ENCODE results near the gene POLD1. TPM values are rescaled to one million over a fixed set of nuclear protein-coding genes. Genes with fewer than 3 reads are reported as not detected.

Gene POLD1
- total RNA-seq, 4 donors from 2014 or later = 14.0 to 18.8 (median 17.6) TPM

DNA sequence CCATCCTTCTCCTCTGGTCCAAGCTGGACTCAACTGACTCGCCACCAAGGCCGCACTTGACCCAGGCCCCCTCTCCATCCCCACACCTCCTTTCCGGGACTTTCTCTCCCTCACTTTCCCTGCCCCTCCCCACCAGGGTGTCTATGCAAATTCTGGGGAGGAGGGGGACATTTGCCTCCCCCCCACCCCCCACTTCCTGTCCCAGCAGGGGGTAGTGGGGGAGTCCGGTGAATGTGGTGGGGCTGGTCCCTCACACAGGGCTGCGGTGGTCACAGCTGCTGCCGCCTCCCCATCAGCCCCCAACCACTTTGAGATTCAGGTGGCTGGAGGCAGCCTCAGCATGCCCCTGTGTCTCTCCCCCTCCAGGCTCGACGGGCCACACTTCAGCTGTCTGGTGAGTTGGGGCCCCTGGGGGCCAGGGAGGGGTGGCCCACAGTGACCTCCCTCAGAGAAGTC lies 35.5 kb downstream of the POLD1 start:
- H3K4me3 ChIP-seq = no peak overlapping the region
- TF ChIP-seq POLR2A (IDR thresholded peaks at IDR 0.05) = no peak
- TF ChIP-seq, protein P1, sequence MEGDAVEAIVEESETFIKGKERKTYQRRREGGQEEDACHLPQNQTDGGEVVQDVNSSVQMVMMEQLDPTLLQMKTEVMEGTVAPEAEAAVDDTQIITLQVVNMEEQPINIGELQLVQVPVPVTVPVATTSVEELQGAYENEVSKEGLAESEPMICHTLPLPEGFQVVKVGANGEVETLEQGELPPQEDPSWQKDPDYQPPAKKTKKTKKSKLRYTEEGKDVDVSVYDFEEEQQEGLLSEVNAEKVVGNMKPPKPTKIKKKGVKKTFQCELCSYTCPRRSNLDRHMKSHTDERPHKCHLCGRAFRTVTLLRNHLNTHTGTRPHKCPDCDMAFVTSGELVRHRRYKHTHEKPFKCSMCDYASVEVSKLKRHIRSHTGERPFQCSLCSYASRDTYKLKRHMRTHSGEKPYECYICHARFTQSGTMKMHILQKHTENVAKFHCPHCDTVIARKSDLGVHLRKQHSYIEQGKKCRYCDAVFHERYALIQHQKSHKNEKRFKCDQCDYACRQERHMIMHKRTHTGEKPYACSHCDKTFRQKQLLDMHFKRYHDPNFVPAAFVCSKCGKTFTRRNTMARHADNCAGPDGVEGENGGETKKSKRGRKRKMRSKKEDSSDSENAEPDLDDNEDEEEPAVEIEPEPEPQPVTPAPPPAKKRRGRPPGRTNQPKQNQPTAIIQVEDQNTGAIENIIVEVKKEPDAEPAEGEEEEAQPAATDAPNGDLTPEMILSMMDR (IDR thresholded peaks at IDR 0.05) = no peak
- 21 to 22% methylated on average over 6 to 8 of the region's 8 CpGs for WGBS, 2 donors
- DNase-seq = no peak
- peaks cover 0 to 80% (median 12%) of the 10 kb centered on the region in 4 donors for H3K27me3 ChIP-seq
- H3K4me1 ChIP-seq = peaks cover 0 to 17% (median 0%) of the 10 kb centered on the region in 3 donors
- no peak overlapping the region for H3K27ac ChIP-seq
- H3K36me3 ChIP-seq = no peaks in the 10 kb centered on the region
- no peaks in the 10 kb centered on the region for H3K9me3 ChIP-seq
- intact Hi-C loops (cut with DNase I) = no loop called here

DNA sequence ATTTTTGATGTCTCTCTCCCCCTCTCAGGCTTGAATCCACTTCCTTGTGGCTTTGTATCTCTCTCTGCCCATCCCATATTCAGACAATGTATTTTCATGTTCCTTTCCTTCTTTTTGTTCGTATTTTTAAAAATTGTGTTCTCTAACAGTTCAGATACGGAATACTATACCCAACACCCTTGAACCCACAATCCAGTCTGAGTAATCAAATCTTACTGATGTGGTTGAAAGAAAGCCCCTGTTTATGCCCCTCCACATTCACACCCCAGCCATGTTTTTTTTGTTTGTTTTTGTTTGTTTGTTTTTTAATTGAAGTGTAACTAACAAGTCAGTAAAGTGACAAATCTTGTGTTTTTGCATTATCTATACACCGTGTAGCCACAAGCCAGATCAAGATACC lies 36.0 kb downstream of the POLD1 start:
- Histone ChIP-seq H3K36me3 (no peaks in the 10 kb centered on the region), H3K9me3 (no peaks in the 10 kb centered on the region), H3K4me3 (no peak overlapping the region), H3K4me1 (peaks cover 0 to 12% (median 0%) of the 10 kb centered on the region in 3 donors), H3K27ac (no peak overlapping the region), H3K27me3 (peaks cover 0 to 80% (median 12%) of the 10 kb centered on the region in 4 donors)
- WGBS, 2 donors = 39% methylated on average over 3 of the region's 3 CpGs
- DNase-seq = no peak
- TF ChIP-seq, protein P1 (IDR thresholded peaks at IDR 0.05) = no peak
- TF ChIP-seq POLR2A (IDR thresholded peaks at IDR 0.05) = no peak
- intact Hi-C loops (cut with DNase I) = no loop called here

DNA sequence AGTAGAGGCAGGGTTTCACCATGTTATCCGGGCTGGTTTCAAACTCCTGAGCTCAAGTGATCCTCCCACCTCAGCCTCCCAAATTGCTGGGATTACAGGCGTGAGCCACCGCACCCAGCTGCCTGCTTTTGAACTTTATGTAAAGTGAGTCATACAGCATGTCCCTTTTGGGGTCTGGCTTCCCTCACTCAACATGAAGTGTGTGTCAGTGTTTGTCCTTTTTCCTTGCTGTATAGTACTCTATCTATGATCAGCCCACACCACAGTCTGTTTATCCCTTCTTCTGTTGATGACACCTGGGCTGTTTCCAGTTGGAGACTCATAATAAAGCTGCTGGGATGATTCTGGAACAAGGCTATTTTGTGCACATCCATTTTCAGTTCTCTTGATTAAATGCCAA lies 36.7 kb downstream of the POLD1 start:
- Histone ChIP-seq H3K27me3 (peaks cover 0 to 80% (median 12%) of the 10 kb centered on the region in 4 donors), H3K9me3 (no peaks in the 10 kb centered on the region), H3K27ac (no peak overlapping the region), H3K36me3 (no peaks in the 10 kb centered on the region), H3K4me1 (peaks cover 0 to 12% (median 0%) of the 10 kb centered on the region in 3 donors), H3K4me3 (no peak overlapping the region)
- TF ChIP-seq, protein P1 (IDR thresholded peaks at IDR 0.05) = no peak
- TF ChIP-seq POLR2A (IDR thresholded peaks at IDR 0.05) = no peak
- intact Hi-C loops (cut with DNase I) = no loop called here
- DNase-seq = no peak
- WGBS, 2 donors = 50 to 67% methylated on average over 3 of the region's 3 CpGs

DNA sequence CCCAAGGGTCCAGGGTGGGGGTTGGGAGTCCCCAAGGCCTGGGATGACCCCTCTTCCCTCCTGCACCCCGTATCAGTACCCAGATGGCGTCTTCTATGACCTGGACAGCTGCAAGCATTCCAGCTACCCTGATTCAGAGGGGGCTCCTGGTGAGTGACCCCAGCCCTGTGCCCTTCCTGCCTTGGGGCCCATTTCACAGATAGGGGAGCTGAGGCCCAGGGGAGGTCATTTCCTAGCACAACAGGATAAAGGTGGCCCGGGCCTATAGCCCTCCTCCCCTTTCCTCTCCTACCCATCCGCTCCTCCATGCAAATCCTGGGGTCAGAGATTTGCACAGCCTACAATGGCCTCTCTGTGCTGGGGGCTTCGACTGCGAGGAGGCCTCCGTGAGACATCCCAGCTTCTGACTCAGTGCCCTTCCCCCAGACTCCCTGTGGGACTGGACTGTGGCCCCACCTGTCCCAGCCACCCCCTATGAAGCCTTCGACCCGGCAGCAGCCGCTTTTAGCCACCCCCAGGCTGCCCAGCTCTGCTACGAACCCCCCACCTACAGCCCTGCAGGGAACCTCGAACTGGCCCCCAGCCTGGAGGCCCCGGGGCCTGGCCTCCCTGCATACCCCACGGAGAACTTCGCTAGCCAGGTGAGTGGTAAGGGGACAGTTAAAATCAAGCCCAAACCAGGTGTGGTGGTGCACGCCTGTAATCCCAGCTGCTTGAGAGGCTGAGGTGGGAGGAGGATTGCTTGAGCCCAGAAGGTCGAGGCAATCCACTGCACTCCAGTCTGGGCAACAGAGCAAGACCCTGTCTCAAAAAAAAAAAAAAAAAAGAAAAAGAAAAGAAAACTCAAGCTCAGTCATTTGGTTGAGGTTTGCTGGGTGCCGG lies 38.5 kb downstream of the POLD1 start:
- H3K4me1 ChIP-seq = peaks cover 0 to 13% (median 0%) of the 10 kb centered on the region in 3 donors
- intact Hi-C loops (cut with DNase I) = no loop called here
- TF ChIP-seq, protein P1 (IDR thresholded peaks at IDR 0.05) = no peak
- TF ChIP-seq POLR2A (IDR thresholded peaks at IDR 0.05) = no peak
- WGBS, 2 donors = 69 to 85% methylated on average over 11 to 12 of the region's 18 CpGs
- no peaks in the 10 kb centered on the region for H3K9me3 ChIP-seq
- DNase-seq = no peak
- H3K4me3 ChIP-seq = no peak overlapping the region
- H3K36me3 ChIP-seq = no peaks in the 10 kb centered on the region
- peaks cover 0 to 71% (median 12%) of the 10 kb centered on the region in 4 donors for H3K27me3 ChIP-seq
- no peak overlapping the region for H3K27ac ChIP-seq

Measured in esophagus squamous epithelium (tissue), 5 donors.